Kidney (tissue), 14 donors: ENCODE results near the gene CAMTA1. TPM values are rescaled to one million over a fixed set of nuclear protein-coding genes. Genes with fewer than 3 reads are reported as not detected.

Source experiments
- DNase-seq, 5 donors: peaks; one replicate each; pipeline ENCODE4 v3.0.0-alpha.2; 2013 to 2020
- FAIRE-seq: peaks from 2 replicates; lab custom pipeline; 2012; peaks lifted over from hg19 to GRCh38; lab: Jason Lieb, UNC
- H3K27ac ChIP-seq, 2 donors: one replicate each; pipeline ENCODE4 v1.7.0; 2013; ENCODE audit warnings: low read depth in 2 of 2, low read length in 2 of 2, inconsistent platforms in 1 of 2
- H3K27me3 ChIP-seq: one replicate; pipeline ENCODE4 v1.7.1; 2013; ENCODE audit warnings: low read length, inconsistent platforms; ENCODE audit not compliant: control insufficient read depth, insufficient read depth
- H3K36me3 ChIP-seq, 3 donors: one replicate each; pipeline versions ENCODE4 v1.7.0 to v1.7.1; 2013; ENCODE audit warnings: low read length in 3 of 3, control low read depth in 1 of 3, inconsistent platforms in 1 of 3; ENCODE audit not compliant: insufficient read depth in 3 of 3, control insufficient read depth in 2 of 3
- H3K4me1 ChIP-seq, 3 donors: one replicate each; pipeline versions ENCODE4 v1.7.0 to v1.7.1; 2013; ENCODE audit warnings: low read length in 3 of 3, inconsistent platforms in 1 of 3, low read depth in 1 of 3; ENCODE audit not compliant: control insufficient read depth in 2 of 3, insufficient read depth in 2 of 3
- H3K4me3 ChIP-seq, 3 donors: one replicate each; pipeline versions ENCODE4 v1.7.0 to v1.8.1; 2013; ENCODE audit warnings: low read length in 3 of 3, control low read depth in 1 of 3, inconsistent platforms in 1 of 3
- H3K9ac ChIP-seq, 3 donors: one replicate each; pipeline versions ENCODE4 v1.7.0 to v1.7.1; 2013; ENCODE audit warnings: low read length in 3 of 3, control low read depth in 1 of 3, inconsistent platforms in 1 of 3
- H3K9me3 ChIP-seq, 3 donors: one replicate each; pipeline versions ENCODE4 v1.7.0 to v1.7.1; 2013; ENCODE audit warnings: low read length in 3 of 3, control low read depth in 1 of 3, inconsistent platforms in 1 of 3; ENCODE audit not compliant: control insufficient read depth in 2 of 3, insufficient read depth in 1 of 3
- CTCF ChIP-seq: IDR thresholded peaks from 3 replicates; pipeline ENCODE4 v1.5.1; 2012; ENCODE audit warnings: mild to moderate bottlenecking, moderate library complexity, borderline replicate concordance; ENCODE audit not compliant: insufficient read depth; ENCODE audit errors: extremely low read depth
- intact Hi-C: fragments of 100-400 bp; cut with DNase I; formaldehyde crosslinking; loops from one replicate; pipeline ENCODE4 v1.11.1; 2022
- polyA plus RNA-seq: library from polyadenylated mRNA; stranded (reverse); fragments of 350-450 nt; fragmentation: Illumina TruSeq; extraction: RNeasy Lipid Tissue Mini Kit (QIAGEN cat#74804); gene quantifications from one replicate; pipeline ENCODE4 v1.2.3, GENCODE V29; 2014; ENCODE audit warnings: low read depth, low replicate concordance; ENCODE audit not compliant: insufficient read depth
- total RNA-seq: library from RNA; stranded (reverse); fragmentation: NEBNext Ultra II Directional; extraction: Animal tissue kit (Norgen Biotek cat#: 25700); gene quantifications from one replicate; pipeline ENCODE4 v1.2.1, GENCODE V29; 2021
- donor health status: control.
- donor health status: control.
- donor health status: control.
- donor health status: control.
- donor health status: control.
- donor health status: DM: yes; HTN: yes; CAD: no.
- donor health status: Normal renal cell carcinoma (clear cell type).

The CAMTA1 gene
- total and polyA plus RNA-seq, 2 donors from 2014 or later = 79.0 to 170 TPM

GRCh38 chr1:7177021-7177420, 391.8 kb downstream of the CAMTA1 start:
- Histone ChIP-seq H3K27me3 (no peaks in the 10 kb centered on the region), H3K4me1 (no peaks in the 10 kb centered on the region), H3K4me3 (no peak overlapping the region), H3K27ac (no peak overlapping the region), H3K9ac (no peak overlapping the region), H3K9me3 (peaks cover 0 to 9% (median 2%) of the 10 kb centered on the region in 3 donors), H3K36me3 (no peaks in the 10 kb centered on the region)
- FAIRE-seq (no peak), DNase-seq (no peak)
- intact Hi-C loops = no loop called here
- no peak for TF ChIP-seq CTCF

GRCh38 chr1:7177438-7178146, 392.3 kb downstream of the CAMTA1 start:
- Histone ChIP-seq H3K4me3 (no peak overlapping the region), H3K36me3 (no peaks in the 10 kb centered on the region), H3K27ac (no peak overlapping the region), H3K9ac (no peak overlapping the region), H3K4me1 (no peaks in the 10 kb centered on the region), H3K9me3 (peaks cover 0 to 9% (median 2%) of the 10 kb centered on the region in 3 donors), H3K27me3 (no peaks in the 10 kb centered on the region)
- no peak for FAIRE-seq
- no peak for TF ChIP-seq CTCF
- intact Hi-C loops = no loop called here
- DNase-seq = peak in 3 of 5 donors; percentile 38 to 53 (median 40)

- no peaks in the 10 kb centered on the region for H3K4me1 ChIP-seq
- no peak overlapping the region for H3K9ac ChIP-seq
- H3K4me3 ChIP-seq = no peak overlapping the region
- no peak for TF ChIP-seq CTCF
- FAIRE-seq (no peak), DNase-seq (no peak)
- H3K27me3 ChIP-seq = no peaks in the 10 kb centered on the region
- intact Hi-C loops = no loop called here
- peaks cover 0 to 9% (median 2%) of the 10 kb centered on the region in 3 donors for H3K9me3 ChIP-seq
- H3K36me3 ChIP-seq = no peaks in the 10 kb centered on the region
- H3K27ac ChIP-seq = no peak overlapping the region
These were observed 393.1 kb downstream of the CAMTA1 start for GRCh38 chr1:7178336-7178735.
